ENCODE measurements around the gene PRSS16. TPM values are rescaled to one million over a fixed set of nuclear protein-coding genes. Genes with fewer than 3 reads are reported as not detected.
"Not testable (repeated sequence)": the region's sequence is repeated elsewhere in the genome, so short reads cannot be mapped to it uniquely, and the experiment has no call there.

Gene PRSS16
- total RNA-seq, 1 experiment from 2014 or later: 0.62 TPM

- DNase-seq (ENCODE audit: low spot score): no peak
These were observed 4.8 kb upstream of the PRSS16 start for GRCh38 chr6:27242589-27243265.

- DNase-seq (ENCODE audit: low spot score): no peak
These were observed 1.3 kb downstream of the PRSS16 start for GRCh38 chr6:27248783-27249182.

DNA sequence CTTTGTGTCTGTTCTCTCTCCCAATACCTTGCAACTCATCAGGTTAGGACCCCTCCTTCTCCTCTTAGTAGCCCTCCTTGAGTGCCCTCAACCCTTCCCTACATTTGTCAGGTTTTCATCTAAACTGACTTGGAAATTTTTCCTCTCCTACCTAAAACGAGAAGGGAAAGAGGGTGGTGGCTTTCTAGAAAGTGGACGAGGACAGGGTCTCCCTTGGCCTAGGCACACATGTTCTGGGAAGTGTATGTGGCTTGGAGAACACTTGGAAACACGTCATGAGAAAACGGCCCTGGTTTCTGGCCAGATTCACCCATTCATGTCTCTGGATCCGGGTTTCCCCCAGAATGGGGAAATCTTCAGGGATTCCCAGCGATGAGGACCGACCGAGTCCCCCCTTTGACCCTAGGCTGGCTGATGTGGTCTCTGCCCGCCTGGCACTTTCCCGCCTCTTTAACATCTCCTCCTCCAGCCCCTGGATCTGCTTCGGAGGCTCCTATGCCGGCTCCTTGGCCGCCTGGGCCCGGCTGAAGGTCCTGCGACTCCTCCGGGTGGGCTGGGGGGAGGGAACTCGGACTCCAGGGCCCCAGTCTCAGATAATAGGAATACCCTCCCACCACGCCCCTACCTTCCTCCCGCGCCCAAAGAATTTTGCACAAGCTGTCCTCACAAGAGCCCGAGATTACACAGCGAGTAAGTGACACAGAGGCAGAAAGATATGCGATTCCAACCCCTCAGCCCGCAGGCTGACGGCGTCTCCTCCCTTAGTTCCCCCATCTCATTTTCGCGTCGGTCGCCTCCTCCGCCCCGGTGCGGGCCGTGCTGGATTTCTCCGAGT lies 3.0 kb downstream of the PRSS16 start:
- DNase-seq (ENCODE audit: low spot score): no peak

DNA sequence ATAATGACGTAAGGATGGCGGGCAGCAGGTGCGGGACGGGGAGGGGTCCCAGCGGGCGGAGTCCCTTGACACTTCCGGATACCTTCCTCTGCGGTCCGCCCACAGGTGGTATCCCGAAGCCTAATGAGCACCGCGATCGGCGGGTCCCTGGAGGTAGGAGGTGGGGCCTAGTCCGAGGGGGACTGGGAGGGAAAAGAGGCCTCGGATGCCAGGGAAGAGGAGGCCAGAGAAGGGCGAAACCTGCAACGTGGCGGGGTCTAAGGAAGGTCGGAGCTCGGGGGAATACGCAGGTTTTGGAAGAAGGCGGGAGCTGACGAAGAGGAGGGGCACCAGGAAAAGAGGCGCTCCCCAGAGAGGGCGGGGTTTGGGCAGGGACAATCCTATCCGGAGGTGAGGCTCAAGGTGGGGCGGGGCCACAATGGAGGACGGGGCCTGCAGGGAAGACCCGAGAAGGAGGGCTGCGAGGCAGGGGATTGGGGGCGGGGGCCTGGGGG lies 3.7 kb downstream of the PRSS16 start:
- DNase-seq (ENCODE audit: low spot score): peak; percentile 77

DNA sequence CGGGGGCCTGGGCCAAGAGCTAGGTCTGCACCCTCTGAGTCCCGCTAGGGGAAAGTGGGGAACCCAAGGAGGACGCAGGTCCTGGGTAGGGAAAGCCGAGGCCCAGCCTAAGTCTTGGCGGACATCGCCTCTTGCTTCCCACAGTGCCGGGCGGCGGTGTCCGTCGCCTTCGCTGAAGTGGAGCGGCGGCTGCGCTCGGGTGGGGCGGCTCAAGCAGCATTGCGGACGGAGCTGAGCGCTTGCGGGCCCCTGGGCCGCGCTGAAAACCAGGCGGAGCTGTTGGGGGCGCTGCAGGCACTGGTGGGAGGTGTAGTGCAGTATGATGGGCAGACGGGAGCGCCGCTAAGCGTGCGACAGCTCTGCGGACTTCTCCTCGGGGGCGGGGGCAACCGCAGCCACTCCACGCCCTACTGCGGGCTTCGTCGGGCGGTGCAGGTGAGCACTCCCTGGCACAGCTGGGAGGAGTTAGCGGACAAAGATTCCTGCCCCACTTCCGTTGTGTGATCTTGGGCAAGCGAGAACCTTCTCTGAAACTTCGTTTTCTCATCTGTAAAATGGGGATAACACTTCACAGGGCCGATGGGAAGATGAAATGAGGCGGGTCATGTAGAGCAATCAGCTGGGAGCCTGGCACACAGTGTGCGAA lies 4.2 kb downstream of the PRSS16 start:
- peak; percentile 81 for DNase-seq (ENCODE audit: low spot score)

- DNase-seq (ENCODE audit: low spot score): no peak
These were observed 7.1 kb downstream of the PRSS16 start for GRCh38 chr6:27254566-27254965.

- DNase-seq (ENCODE audit: low spot score): no peak
These were observed 8.4 kb downstream of the PRSS16 start for GRCh38 chr6:27255866-27256265.

DNA sequence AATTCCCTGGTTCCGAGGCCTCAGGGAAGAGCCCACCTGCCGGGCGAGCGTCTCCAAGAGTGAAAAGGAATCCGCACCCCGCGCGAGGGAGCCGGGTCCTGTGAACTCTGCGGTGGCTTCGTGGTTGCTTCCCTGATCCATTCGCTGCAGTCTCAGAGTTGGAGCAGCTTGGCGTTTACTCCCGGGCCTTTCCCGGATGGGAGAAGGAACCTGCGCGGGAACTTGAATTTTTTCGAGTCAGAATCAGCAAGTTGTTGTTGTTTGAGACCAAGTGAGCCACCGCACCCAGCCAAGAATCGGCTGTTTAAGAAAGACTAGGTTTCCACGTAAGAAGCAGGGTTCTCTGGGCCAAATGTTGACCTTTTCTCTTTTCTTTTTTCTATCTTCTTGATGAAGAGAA lies 12.9 kb downstream of the PRSS16 start:
- no peak for DNase-seq (ENCODE audit: low spot score)

- no peak for DNase-seq (ENCODE audit: low spot score)
These were observed 13.4 kb downstream of the PRSS16 start for GRCh38 chr6:27260836-27261375.

GRCh38 chr6:27263886-27264285 lies 16.4 kb downstream of the PRSS16 start:
- DNase-seq (ENCODE audit: low spot score): peak; percentile 35

GRCh38 chr6:27267003-27267402 lies 19.5 kb downstream of the PRSS16 start:
- not testable (repeated sequence) for DNase-seq (ENCODE audit: low spot score)

DNA sequence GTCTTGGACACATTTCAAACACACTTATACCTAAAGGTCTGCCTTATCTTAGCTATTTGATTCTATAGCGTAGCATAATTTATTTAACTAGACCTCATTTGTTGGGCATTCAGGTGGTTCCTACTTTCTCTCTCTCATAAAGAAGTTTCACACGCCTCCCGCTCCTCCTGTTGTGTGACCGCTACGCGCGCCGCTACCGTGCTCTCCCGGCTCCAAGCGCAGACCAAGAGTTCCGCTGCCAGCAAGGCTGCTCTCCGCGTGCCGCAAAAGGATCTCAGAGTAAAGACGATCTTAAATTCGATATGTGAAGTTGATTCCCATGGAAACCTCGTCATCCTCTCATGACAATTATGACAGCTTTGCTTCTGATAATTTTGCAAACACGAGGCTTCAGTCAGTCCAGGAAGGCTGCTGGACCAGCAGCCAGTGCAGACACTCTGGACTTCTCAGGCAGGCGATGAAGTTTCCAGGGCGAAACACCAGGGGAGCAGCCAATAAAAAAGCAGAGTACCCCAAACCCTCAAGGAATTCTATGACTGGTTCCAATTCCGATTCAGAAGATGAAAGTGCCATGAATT lies 20.4 kb downstream of the PRSS16 start:
- DNase-seq (ENCODE audit: low spot score): no peak

DNA sequence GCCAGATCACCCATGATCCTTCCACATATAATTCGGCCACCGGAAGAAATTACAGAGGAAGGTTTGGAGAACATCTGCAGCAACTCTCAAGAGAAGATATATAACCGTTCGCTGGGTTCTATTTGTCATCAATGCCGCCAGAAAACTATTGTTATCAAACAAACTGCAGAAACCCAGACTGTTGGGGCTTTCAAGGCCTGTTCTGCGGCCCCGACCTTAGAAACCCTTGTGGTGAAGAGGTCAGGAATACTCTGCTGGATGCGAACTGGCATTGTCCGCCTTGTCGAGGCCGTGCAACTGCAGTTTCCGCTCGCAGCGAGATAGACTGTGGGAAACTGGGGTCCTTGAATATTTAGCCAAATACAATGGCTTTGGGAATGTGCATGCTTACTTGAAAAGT lies 21.3 kb downstream of the PRSS16 start:
- no peak for DNase-seq (ENCODE audit: low spot score)

- no peak for DNase-seq (ENCODE audit: low spot score)
These were observed 26.3 kb downstream of the PRSS16 start for GRCh38 chr6:27273783-27274182.

DNA sequence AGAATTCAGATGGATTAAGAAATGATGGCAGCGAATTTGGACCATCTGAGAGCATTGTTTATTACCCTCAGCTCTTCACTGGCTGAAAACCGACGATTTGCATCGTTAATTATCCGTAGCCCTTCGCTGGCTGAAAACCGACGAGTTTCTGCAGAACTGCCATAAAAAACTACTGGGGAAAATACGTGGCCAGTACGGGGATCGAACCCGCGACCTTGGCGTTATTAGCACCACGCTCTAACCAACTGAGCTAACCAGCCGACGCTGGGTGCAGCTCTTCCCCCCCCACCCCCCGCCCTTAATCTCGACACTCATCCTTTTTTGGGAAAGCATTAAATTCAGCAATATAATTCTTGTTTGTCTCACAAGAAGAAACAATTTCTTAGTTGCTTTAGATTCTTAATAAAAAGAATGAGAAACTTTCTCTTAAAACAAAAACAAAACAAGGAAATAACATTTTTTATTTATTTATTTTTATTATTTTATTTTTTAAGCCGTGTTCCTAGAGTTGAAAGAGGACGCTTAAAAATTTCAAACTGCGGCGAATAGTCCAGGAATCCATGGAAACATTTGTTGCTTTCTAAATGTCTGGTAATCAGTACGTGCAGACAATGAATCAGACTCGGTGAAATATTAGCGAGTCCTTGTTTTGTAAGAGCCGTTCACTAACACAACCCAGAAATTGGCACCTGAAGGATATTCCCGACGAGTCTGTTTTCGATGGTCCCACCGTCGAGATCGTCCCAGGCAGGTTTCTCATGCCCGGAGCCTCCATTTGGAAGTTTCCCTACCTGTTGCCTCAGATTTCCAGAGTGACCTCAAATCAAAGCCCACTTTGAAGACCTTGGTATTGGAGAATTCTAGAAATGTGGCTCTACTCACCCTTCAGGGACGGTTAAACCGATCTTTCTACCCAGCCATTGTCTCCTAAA lies 27.8 kb downstream of the PRSS16 start:
- DNase-seq (ENCODE audit: low spot score): peak; percentile 74

GRCh38 chr6:27279513-27280063 lies 32.1 kb downstream of the PRSS16 start:
- DNase-seq (ENCODE audit: low spot score): peak; percentile 4

GRCh38 chr6:27280064-27280539 lies 32.6 kb downstream of the PRSS16 start:
- DNase-seq (ENCODE audit: low spot score): peak; percentile 63

- DNase-seq (ENCODE audit: low spot score): peak; percentile 10
These were observed 33.1 kb downstream of the PRSS16 start for GRCh38 chr6:27280540-27281000.

DNA sequence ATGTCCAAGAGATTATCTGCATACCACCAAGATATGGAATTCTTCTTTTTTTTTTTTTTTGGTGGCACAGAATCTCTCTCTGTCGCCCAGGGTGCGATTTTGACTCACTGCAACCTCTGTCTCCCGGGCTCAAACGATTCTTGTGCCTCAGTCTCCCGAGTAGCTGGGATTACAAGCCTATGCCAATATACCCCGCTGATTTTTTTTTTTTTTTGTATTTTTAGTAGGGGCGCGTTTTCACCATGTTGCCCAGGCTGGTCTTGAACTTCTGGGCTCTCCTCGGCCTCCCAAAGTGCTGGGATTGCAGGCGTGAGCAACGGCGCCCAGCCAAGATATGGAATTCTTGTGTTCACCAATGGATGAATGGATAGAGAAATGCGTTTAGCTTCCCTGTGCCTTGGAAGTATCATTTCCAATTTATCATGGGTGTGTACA lies 33.6 kb downstream of the PRSS16 start:
- DNase-seq (ENCODE audit: low spot score): peak; percentile 15

GRCh38 chr6:27281569-27281968 lies 34.1 kb downstream of the PRSS16 start:
- no peak for DNase-seq (ENCODE audit: low spot score)
